GM23248 (cell line): ENCODE data around the gene LPAR5. TPM values are rescaled to one million over a fixed set of nuclear protein-coding genes. Genes with fewer than 3 reads are reported as not detected.

ENCODE experiments used
- DNase-seq: peaks from one replicate; pipeline ENCODE4 v3.0.0-alpha.2; 2015
- H2AFZ ChIP-seq: fragments of 200-600 bp; sonication (generic); 2 replicates; pipeline ENCODE4 v1.6.1; 2016; ENCODE audit warnings: antibody characterized with exemption
- H3F3A ChIP-seq: fragments of 200-600 bp; sonication (generic); 2 replicates; pipeline ENCODE4 v1.6.1; 2016; ENCODE audit warnings: mild to moderate bottlenecking, antibody characterized with exemption, mixed run types; ENCODE audit not compliant: insufficient read depth
- H3K27ac ChIP-seq: fragments of 200-600 bp; sonication (generic); 2 replicates; pipeline ENCODE4 v1.5.1; 2016; ENCODE audit warnings: mild to moderate bottlenecking
- H3K27me3 ChIP-seq: fragments of 200-600 bp; sonication (generic); replicated peaks from 2 replicates; pipeline ENCODE4 v1.6.1; 2016; ENCODE audit warnings: mild to moderate bottlenecking; ENCODE audit not compliant: insufficient read depth
- H3K36me3 ChIP-seq: fragments of 200-600 bp; sonication (generic); 2 replicates; pipeline ENCODE4 v1.6.1; 2016; ENCODE audit warnings: low read depth, mild to moderate bottlenecking
- H3K4me1 ChIP-seq: fragments of 200-600 bp; sonication (generic); 2 replicates; pipeline ENCODE4 v1.6.1; 2016; ENCODE audit warnings: mild to moderate bottlenecking; ENCODE audit not compliant: insufficient read depth
- H3K4me2 ChIP-seq: fragments of 200-600 bp; sonication (generic); one replicate; pipeline ENCODE4 v1.6.1; 2016; ENCODE audit warnings: mild to moderate bottlenecking; ENCODE audit not compliant: unreplicated experiment
- H3K4me3 ChIP-seq: fragments of 200-600 bp; sonication (generic); 2 replicates; pipeline ENCODE4 v1.5.1; 2016; ENCODE audit warnings: mild to moderate bottlenecking
- H3K79me2 ChIP-seq: fragments of 200-600 bp; sonication (generic); 2 replicates; pipeline ENCODE4 v1.6.1; 2016; ENCODE audit warnings: mild to moderate bottlenecking; ENCODE audit not compliant: insufficient read depth
- H3K9ac ChIP-seq: fragments of 200-600 bp; sonication (generic); 2 replicates; pipeline ENCODE4 v1.6.1; 2016; ENCODE audit warnings: mild to moderate bottlenecking
- H3K9me2 ChIP-seq: fragments of 200-600 bp; sonication (generic); 2 replicates; pipeline ENCODE4 v1.6.1; 2016; ENCODE audit warnings: mixed run types, mild to moderate bottlenecking, moderate library complexity; ENCODE audit not compliant: insufficient read depth
- H3K9me3 ChIP-seq: fragments of 200-600 bp; sonication (generic); one replicate; pipeline ENCODE4 v1.6.1; 2017; ENCODE audit warnings: low read depth
- H4K20me1 ChIP-seq: fragments of 200-600 bp; sonication (generic); 2 replicates; pipeline ENCODE4 v1.6.0; 2016; ENCODE audit not compliant: insufficient read depth
- EZH2 ChIP-seq: fragments of 200-600 bp; sonication (generic); IDR thresholded peaks from 2 replicates; pipeline ENCODE4 v1.6.1; 2018; ENCODE audit warnings: antibody characterized with exemption, mild to moderate bottlenecking; ENCODE audit not compliant: insufficient read depth, poor library complexity, severe bottlenecking
- EZH2phosphoT487 ChIP-seq: fragments of 200-600 bp; sonication (generic); IDR thresholded peaks from 2 replicates; pipeline ENCODE4 v1.6.1; 2018; ENCODE audit warnings: antibody characterized with exemption, moderate library complexity, mild to moderate bottlenecking, low read depth; ENCODE audit not compliant: insufficient read depth
- WGBS, 2 experiments: methylation state at CpG; one replicate each; pipeline ENCODE4 v1.1.6; 2015 to 2017; ENCODE audit warnings: low lambda C conversion rate in 2 of 2, low coverage in 1 of 2; ENCODE audit errors: missing lambda C conversion rate in 2 of 2; 5-methylcytosine and 5-hydroxymethylcytosine counted together
- in situ Hi-C: fragments of 300-500 bp; cut with MboI; formaldehyde crosslinking; loops from 2 replicates; pipeline ENCODE4 v1.15.0; 2020
- polyA plus RNA-seq: library from polyadenylated mRNA; unstranded; fragments of >200 nt; fragmentation: Nextera tagmentation; extraction: Ambion mirVana; gene quantifications from 2 replicates; pipeline ENCODE4 v1.2.1, GENCODE V29; 2016
- total RNA-seq: library from RNA; depleted of rRNA; stranded (reverse); fragments of >200 nt; shearing (Covaris generic); gene quantifications from 2 replicates; pipeline ENCODE4 v1.2.3, GENCODE V29; 2014

LPAR5 gene
- total and polyA plus RNA-seq, 2 experiments from 2014 or later = not detected

DNA sequence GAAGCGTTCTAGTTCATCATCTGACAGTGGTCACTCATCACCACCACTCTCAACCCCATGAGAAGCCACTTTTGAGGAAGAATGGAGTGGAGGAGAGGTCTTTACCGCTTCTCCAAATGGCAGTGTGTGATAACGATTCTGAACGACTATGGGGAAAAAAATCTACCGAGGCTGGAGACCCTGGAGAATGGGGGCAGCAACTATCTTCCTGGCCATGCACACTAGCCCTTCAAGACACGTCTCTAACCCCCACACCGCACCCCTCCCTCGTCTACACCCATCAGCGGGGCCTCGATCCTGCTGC, 26.8 kb upstream of the LPAR5 start:
- no peak for DNase-seq
- no peaks in the 10 kb centered on the region for H4K20me1 ChIP-seq
- H3K9me2 ChIP-seq = no peaks in the 10 kb centered on the region
- H3K9me3 ChIP-seq = no peaks in the 10 kb centered on the region
- H3K27ac ChIP-seq = peak overlapping the region; percentile 51
- H3K27me3 ChIP-seq = no peaks in the 10 kb centered on the region
- no peak for TF ChIP-seq EZH2
- no peak for TF ChIP-seq EZH2phosphoT487
- peaks cover 9% of the 10 kb centered on the region for H3K4me1 ChIP-seq
- H3K36me3 ChIP-seq = peaks cover 7% of the 10 kb centered on the region; the same call in 1 of the 2 replicates
- peak overlapping the region; percentile 86 for H2AFZ ChIP-seq
- H3K4me2 ChIP-seq = peak overlapping the region; percentile 99
- H3K9ac ChIP-seq = peak overlapping the region; percentile 93
- peaks cover 53% of the 10 kb centered on the region for H3K79me2 ChIP-seq
- WGBS, 2 experiments = 0 to 2% methylated on average over 9 to 10 of the region's 10 CpGs
- H3F3A ChIP-seq = peaks cover 28% of the 10 kb centered on the region
- H3K4me3 ChIP-seq = peak overlapping the region; percentile 91
- in situ Hi-C loops = no loop called here

- Histone ChIP-seq H3K36me3 (peaks cover 23% of the 10 kb centered on the region; the same call in 1 of the 2 replicates), H3K4me3 (no peak overlapping the region), H3K4me2 (no peak overlapping the region), H3F3A (no peaks in the 10 kb centered on the region), H3K79me2 (peaks cover 20% of the 10 kb centered on the region), H2AFZ (no peak overlapping the region), H3K27me3 (no peaks in the 10 kb centered on the region), H3K27ac (no peak overlapping the region), H3K4me1 (no peaks in the 10 kb centered on the region), H3K9me3 (no peaks in the 10 kb centered on the region), H4K20me1 (no peaks in the 10 kb centered on the region), H3K9me2 (no peaks in the 10 kb centered on the region), H3K9ac (no peak overlapping the region)
- no peak for TF ChIP-seq EZH2phosphoT487
- TF ChIP-seq EZH2 = no peak
- no peak for DNase-seq
- 87 to 93% methylated on average over 5 of the region's 5 CpGs for WGBS, 2 experiments
- in situ Hi-C loops = no loop called here
Measured at GRCh38 chr12:6653987-6654386, 18.2 kb upstream of the LPAR5 start.

GRCh38 chr12:6653342-6653741, 17.6 kb upstream of the LPAR5 start:
- no peak for DNase-seq
- no peak for TF ChIP-seq EZH2phosphoT487
- no peak for TF ChIP-seq EZH2
- no peak overlapping the region for H3K9ac ChIP-seq
- H2AFZ ChIP-seq = no peak overlapping the region
- H3K4me3 ChIP-seq = no peak overlapping the region
- in situ Hi-C loops = no loop called here
- no peaks in the 10 kb centered on the region for H3K9me3 ChIP-seq
- H3K36me3 ChIP-seq = peaks cover 23% of the 10 kb centered on the region; the same call in 1 of the 2 replicates
- H3K79me2 ChIP-seq = peaks cover 14% of the 10 kb centered on the region
- no peak overlapping the region for H3K27ac ChIP-seq
- WGBS, 2 experiments = 100% methylated on average over 1 of the region's 1 CpG
- no peaks in the 10 kb centered on the region for H3F3A ChIP-seq
- no peaks in the 10 kb centered on the region for H3K27me3 ChIP-seq
- no peaks in the 10 kb centered on the region for H3K4me1 ChIP-seq
- no peak overlapping the region for H3K4me2 ChIP-seq
- H3K9me2 ChIP-seq = no peaks in the 10 kb centered on the region
- no peaks in the 10 kb centered on the region for H4K20me1 ChIP-seq

GRCh38 chr12:6652391-6652790, 16.6 kb upstream of the LPAR5 start:
- Histone ChIP-seq H3K4me3 (no peak overlapping the region), H3K9ac (no peak overlapping the region), H3K9me2 (no peaks in the 10 kb centered on the region), H2AFZ (no peak overlapping the region), H4K20me1 (no peaks in the 10 kb centered on the region), H3K27me3 (no peaks in the 10 kb centered on the region), H3F3A (no peaks in the 10 kb centered on the region), H3K4me2 (no peak overlapping the region), H3K79me2 (peaks cover 5% of the 10 kb centered on the region; the same call in 1 of the 2 replicates), H3K4me1 (no peaks in the 10 kb centered on the region), H3K36me3 (peaks cover 23% of the 10 kb centered on the region; the same call in 1 of the 2 replicates), H3K9me3 (no peaks in the 10 kb centered on the region), H3K27ac (no peak overlapping the region)
- no peak for TF ChIP-seq EZH2
- no peak for TF ChIP-seq EZH2phosphoT487
- DNase-seq = no peak
- in situ Hi-C loops = no loop called here
- 93 to 95% methylated on average over 12 of the region's 12 CpGs for WGBS, 2 experiments

- H3K27ac ChIP-seq = no peak overlapping the region
- H3F3A ChIP-seq = no peaks in the 10 kb centered on the region
- H4K20me1 ChIP-seq = no peaks in the 10 kb centered on the region
- DNase-seq = no peak
- no peaks in the 10 kb centered on the region for H3K79me2 ChIP-seq
- peaks cover 15% of the 10 kb centered on the region; the same call in 1 of the 2 replicates for H3K36me3 ChIP-seq
- H3K4me3 ChIP-seq = no peak overlapping the region
- H3K9me3 ChIP-seq = no peaks in the 10 kb centered on the region
- H3K27me3 ChIP-seq = no peaks in the 10 kb centered on the region
- no peaks in the 10 kb centered on the region for H3K4me1 ChIP-seq
- no peak overlapping the region for H3K4me2 ChIP-seq
- H3K9me2 ChIP-seq = no peaks in the 10 kb centered on the region
- in situ Hi-C loops = no loop called here
- H3K9ac ChIP-seq = no peak overlapping the region
- whole genome bisulfite sequencing, 2 experiments = 83 to 85% methylated on average over 8 of the region's 8 CpGs
- TF ChIP-seq EZH2phosphoT487 (no peak), EZH2 (no peak)
- H2AFZ ChIP-seq = no peak overlapping the region
Measured at GRCh38 chr12:6650832-6651231, 15.1 kb upstream of the LPAR5 start.
